GM23248 (cell line): ENCODE results near the gene GDI2.

Source experiments
- EZH2 ChIP-seq: fragments of 200-600 bp; sonication (generic); IDR thresholded peaks from 2 replicates; pipeline ENCODE4 v1.6.1; 2018; ENCODE audit warnings: antibody characterized with exemption, mild to moderate bottlenecking; ENCODE audit not compliant: insufficient read depth, poor library complexity, severe bottlenecking
- EZH2phosphoT487 ChIP-seq: fragments of 200-600 bp; sonication (generic); IDR thresholded peaks from 2 replicates; pipeline ENCODE4 v1.6.1; 2018; ENCODE audit warnings: antibody characterized with exemption, moderate library complexity, mild to moderate bottlenecking, low read depth; ENCODE audit not compliant: insufficient read depth

DNA sequence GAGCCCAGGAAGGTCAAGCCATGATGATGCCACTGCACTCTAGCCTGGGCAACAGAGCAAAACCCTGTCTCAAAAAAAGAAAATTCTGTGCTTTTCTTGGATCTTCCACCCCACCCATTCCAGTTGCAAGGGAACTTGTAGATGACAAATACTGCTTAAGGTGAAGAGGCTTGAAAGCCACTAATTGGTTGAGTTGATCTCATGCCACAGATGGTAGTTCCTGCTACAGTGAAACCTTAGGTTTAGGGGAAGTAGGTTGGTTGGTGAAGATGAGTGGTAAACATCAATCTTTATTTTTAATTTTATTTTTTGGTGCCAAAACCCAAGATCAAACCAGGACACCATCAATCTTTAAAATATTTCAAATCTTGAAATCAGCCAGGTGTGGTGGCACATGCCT is 2.9 kb upstream of the GDI2 start:
- TF ChIP-seq EZH2 (no peak), EZH2phosphoT487 (no peak)
